HEK293 (cell line): ENCODE results near the gene RTCB.

ENCODE experiments used
- CTCF ChIA-PET: fragments of 350-600 bp; formaldehyde crosslinking; extraction: SDS; loops from one replicate; lab custom pipeline; 2021; ENCODE audit warnings: antibody characterized with exemption; lab: Yijun Ruan, JAX
- POLR2A ChIA-PET: fragments of 300-600 bp; formaldehyde crosslinking; extraction: SDS; loops from one replicate; lab custom pipeline; 2020; ENCODE audit warnings: antibody characterized with exemption, inconsistent platforms; lab: Yijun Ruan, JAX
- H3K27ac ChIP-seq: fragments of 200-500 bp; sonication (Bioruptor generic); 2 replicates; pipeline ENCODE4 v1.5.1; 2014; ENCODE audit warnings: low read depth, low read length, control low read depth, inconsistent platforms; ENCODE audit errors: extremely low read depth
- H3K36me3 ChIP-seq, 2 experiments: fragments of 200-500 bp in 1 of 2; sonication (Bioruptor generic) in 1 of 2; 1 replicate in 1 of 2; 2 replicates in 1 of 2; pipeline ENCODE4 v1.5.1; 2014 to 2017; ENCODE audit warnings: inconsistent platforms in 2 of 2, low read length in 2 of 2; ENCODE audit not compliant: control insufficient read depth in 2 of 2, insufficient read depth in 1 of 2
- H3K4me1 ChIP-seq: fragments of 200-500 bp; sonication (Bioruptor generic); 2 replicates; pipeline ENCODE4 v1.5.1; 2014; ENCODE audit warnings: mild to moderate bottlenecking, low read length, inconsistent platforms; ENCODE audit not compliant: control insufficient read depth, insufficient read depth
- H3K4me3 ChIP-seq: 2 replicates; pipeline ENCODE4 v1.5.1; 2011; ENCODE audit warnings: low read depth, mild to moderate bottlenecking, control low read depth, low read length, moderate library complexity
- H3K9me3 ChIP-seq: fragments of 200-500 bp; sonication (Bioruptor generic); 2 replicates; pipeline ENCODE4 v1.5.1; 2014; ENCODE audit warnings: low read depth, low read length, inconsistent platforms; ENCODE audit not compliant: control insufficient read depth, insufficient read depth
- GLIS1 ChIP-seq: fragments of 450-650 bp; formaldehyde crosslinking; IDR thresholded peaks from 2 replicates; pipeline ENCODE4 v1.5.1; 2016; ENCODE audit warnings: missing biosample characterization, missing genetic modification characterization
- GLIS2 ChIP-seq: fragments of 450-650 bp; formaldehyde crosslinking; IDR thresholded peaks from 2 replicates; pipeline ENCODE4 v1.5.1; 2016; ENCODE audit warnings: missing biosample characterization, missing genetic modification characterization
- KLF17 ChIP-seq: fragments of 450-650 bp; formaldehyde crosslinking; IDR thresholded peaks from 2 replicates; pipeline ENCODE4 v1.5.1; 2016; ENCODE audit warnings: missing biosample characterization, missing genetic modification characterization
- OSR2 ChIP-seq: fragments of 450-650 bp; formaldehyde crosslinking; IDR thresholded peaks from 2 replicates; pipeline ENCODE4 v1.5.1; 2016; ENCODE audit warnings: missing biosample characterization, missing genetic modification characterization
- SCRT2 ChIP-seq: fragments of 450-650 bp; formaldehyde crosslinking; IDR thresholded peaks from 2 replicates; pipeline ENCODE4 v1.5.1; 2016; ENCODE audit warnings: missing biosample characterization, missing genetic modification characterization
- SP3 ChIP-seq: fragments of 450-650 bp; formaldehyde crosslinking; IDR thresholded peaks from 2 replicates; pipeline ENCODE4 v1.5.1; 2016; ENCODE audit warnings: missing biosample characterization, missing genetic modification characterization
- TCF7L2 ChIP-seq: IDR thresholded peaks from 2 replicates; pipeline ENCODE4 v1.6.1; 2011; ENCODE audit warnings: low read depth, mild to moderate bottlenecking, inconsistent platforms, low read length, moderate library complexity, borderline replicate concordance
- WT1 ChIP-seq: fragments of 450-650 bp; formaldehyde crosslinking; IDR thresholded peaks from 2 replicates; pipeline ENCODE4 v1.5.1; 2016; ENCODE audit warnings: missing biosample characterization, missing genetic modification characterization
- ZBTB17 ChIP-seq: fragments of 450-650 bp; formaldehyde crosslinking; IDR thresholded peaks from 2 replicates; pipeline ENCODE4 v1.5.1; 2016; ENCODE audit warnings: missing biosample characterization, missing genetic modification characterization
- ZBTB26 ChIP-seq: fragments of 450-650 bp; formaldehyde crosslinking; optimal IDR thresholded peaks from 2 replicates; pipeline ENCODE3; 2016; ENCODE audit warnings: missing biosample characterization, mild to moderate bottlenecking, missing genetic modification characterization
- ZNF335 ChIP-seq: fragments of 450-650 bp; formaldehyde crosslinking; conservative IDR thresholded peaks from 2 replicates; pipeline ENCODE4 v1.5.1; 2016; ENCODE audit warnings: missing biosample characterization, missing genetic modification characterization
- ZNF341 ChIP-seq: fragments of 450-650 bp; formaldehyde crosslinking; IDR thresholded peaks from 2 replicates; pipeline ENCODE4; 2016; ENCODE audit warnings: low read depth, missing biosample characterization, missing genetic modification characterization
- ZNF394 ChIP-seq: fragments of 450-650 bp; formaldehyde crosslinking; IDR thresholded peaks from 2 replicates; pipeline ENCODE4 v1.5.1; 2016; ENCODE audit warnings: missing biosample characterization, missing genetic modification characterization, mild to moderate bottlenecking, moderate library complexity, borderline replicate concordance
- ZNF416 ChIP-seq: fragments of 450-650 bp; formaldehyde crosslinking; IDR thresholded peaks from 2 replicates; pipeline ENCODE4 v1.5.1; 2016; ENCODE audit warnings: missing biosample characterization, missing genetic modification characterization
- ZNF600 ChIP-seq: fragments of 450-650 bp; formaldehyde crosslinking; IDR thresholded peaks from 2 replicates; pipeline ENCODE4 v1.5.1; 2016; ENCODE audit warnings: missing biosample characterization, missing genetic modification characterization
- ZNF660 ChIP-seq: fragments of 450-650 bp; IDR thresholded peaks from 2 replicates; pipeline ENCODE4 v1.5.1; 2018; ENCODE audit warnings: missing biosample characterization, mild to moderate bottlenecking, missing genetic modification characterization
- ZXDB ChIP-seq: fragments of 450-650 bp; formaldehyde crosslinking; IDR thresholded peaks from 2 replicates; pipeline ENCODE4 v1.5.1; 2016; ENCODE audit warnings: missing biosample characterization, missing genetic modification characterization
- TF ChIP-seq, protein P1 (sequence below): fragments of 450-650 bp; formaldehyde crosslinking; IDR thresholded peaks from 2 replicates; pipeline ENCODE4 v1.5.1; 2016; ENCODE audit warnings: missing biosample characterization, missing genetic modification characterization
- TF ChIP-seq, protein P2 (sequence below): fragments of 450-650 bp; formaldehyde crosslinking; IDR thresholded peaks from 2 replicates; pipeline ENCODE4 v1.5.1; 2016; ENCODE audit warnings: missing biosample characterization, missing genetic modification characterization
- TF ChIP-seq, protein P3 (sequence below): fragments of 450-650 bp; formaldehyde crosslinking; IDR thresholded peaks from 2 replicates; pipeline ENCODE4 v1.5.1; 2016; ENCODE audit warnings: missing biosample characterization, missing genetic modification characterization
- TF ChIP-seq, protein P4 (sequence below): fragments of 450-650 bp; formaldehyde crosslinking; IDR thresholded peaks from 2 replicates; pipeline ENCODE4 v1.5.1; 2016; ENCODE audit warnings: missing biosample characterization, missing genetic modification characterization

Gene RTCB

DNA sequence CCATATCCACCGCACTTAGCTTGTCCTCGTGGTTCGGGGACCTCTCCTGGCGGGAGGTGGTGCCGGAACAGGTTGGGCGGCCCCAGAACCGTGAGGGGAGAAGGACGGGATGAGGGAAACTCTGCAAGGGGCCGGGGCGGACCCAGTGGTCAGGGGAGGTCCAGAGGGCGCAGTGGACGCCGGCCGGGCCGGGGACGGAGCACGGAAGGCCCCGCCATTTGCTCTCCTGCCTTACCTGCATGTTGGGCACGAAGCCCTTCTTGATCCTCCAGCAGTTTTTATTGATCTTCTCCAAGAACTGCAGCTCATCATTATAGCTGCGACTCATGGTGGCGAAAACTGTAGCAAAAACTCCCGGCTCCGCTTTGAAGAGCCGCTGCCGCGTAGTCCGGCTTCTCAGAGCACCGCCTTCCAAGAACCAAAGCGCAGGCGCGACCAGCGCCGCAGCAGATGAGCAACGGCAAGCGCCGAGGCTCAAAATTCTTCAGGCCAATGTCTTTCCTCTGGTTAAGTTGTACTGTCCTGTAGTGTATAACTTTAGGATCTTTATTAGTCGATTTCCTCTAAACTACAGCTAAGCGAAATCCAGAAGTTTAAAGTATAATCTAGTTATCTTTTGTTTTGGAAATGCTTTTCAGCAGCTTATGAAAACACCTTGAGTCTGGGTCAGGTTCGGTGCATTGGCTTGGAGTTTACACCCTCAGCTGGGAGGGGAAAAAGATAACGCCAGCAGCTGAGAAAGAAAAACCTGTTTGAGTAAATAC lies at the start of gene RTCB:
Gene RTCB (minus strand): TSS at position 419 of the 764 bp plus-strand sequence. CDS start 91 bp downstream, at position 328.
- H3K27ac ChIP-seq = peak within 1 kb of the TSS; percentile 40; the same call in 1 of the 2 replicates
- peak within 1 kb of the TSS; percentile 89 for H3K4me3 ChIP-seq
- CTCF ChIA-PET = interaction anchor here (0.5 to 3.5 kb wide), 17 partner anchors 11 to 589 kb away, joined by 3 to 19 read pairs (median 4); partner anchors contain the start of gene BPIFC
- TF ChIP-seq GLIS2 (tag by site-specific recombination) (peak; percentile 85), ZNF600 (peak; percentile 10; the same call in 1 of the 2 replicates), ZNF416 (tag by site-specific recombination) (no peak), GLIS1 (tag by site-specific recombination) (peak; percentile 81), OSR2 (tag by site-specific recombination) (no peak), ZNF394 (tag by site-specific recombination) (0 out of 2 replicates have a peak, but pooled peaks have one; percentile 21), TCF7L2 (peak; percentile 97), KLF17 (tag by site-specific recombination) (no peak), SCRT2 (tag by site-specific recombination) (peak; percentile 50), ZBTB17 (tag by site-specific recombination) (0 out of 2 replicates have a peak, but pooled peaks have one; percentile 37), WT1 (tag by site-specific recombination) (no peak), ZNF660 (tag by site-specific recombination) (0 out of 2 replicates have a peak, but pooled peaks have one; percentile 51), ZNF341 (peak; percentile 45), ZBTB26 (tag by site-specific recombination) (peak; percentile 15), SP3 (tag by site-specific recombination) (peak; percentile 60), ZXDB (tag by site-specific recombination) (0 out of 2 replicates have a peak, but pooled peaks have one; percentile 31), ZNF335 (tag by site-specific recombination) (peak; percentile 84)
- TF ChIP-seq, protein P1, sequence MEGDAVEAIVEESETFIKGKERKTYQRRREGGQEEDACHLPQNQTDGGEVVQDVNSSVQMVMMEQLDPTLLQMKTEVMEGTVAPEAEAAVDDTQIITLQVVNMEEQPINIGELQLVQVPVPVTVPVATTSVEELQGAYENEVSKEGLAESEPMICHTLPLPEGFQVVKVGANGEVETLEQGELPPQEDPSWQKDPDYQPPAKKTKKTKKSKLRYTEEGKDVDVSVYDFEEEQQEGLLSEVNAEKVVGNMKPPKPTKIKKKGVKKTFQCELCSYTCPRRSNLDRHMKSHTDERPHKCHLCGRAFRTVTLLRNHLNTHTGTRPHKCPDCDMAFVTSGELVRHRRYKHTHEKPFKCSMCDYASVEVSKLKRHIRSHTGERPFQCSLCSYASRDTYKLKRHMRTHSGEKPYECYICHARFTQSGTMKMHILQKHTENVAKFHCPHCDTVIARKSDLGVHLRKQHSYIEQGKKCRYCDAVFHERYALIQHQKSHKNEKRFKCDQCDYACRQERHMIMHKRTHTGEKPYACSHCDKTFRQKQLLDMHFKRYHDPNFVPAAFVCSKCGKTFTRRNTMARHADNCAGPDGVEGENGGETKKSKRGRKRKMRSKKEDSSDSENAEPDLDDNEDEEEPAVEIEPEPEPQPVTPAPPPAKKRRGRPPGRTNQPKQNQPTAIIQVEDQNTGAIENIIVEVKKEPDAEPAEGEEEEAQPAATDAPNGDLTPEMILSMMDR (tag by site-specific recombination) = peak; percentile 16; the same call in 1 of the 2 replicates
- TF ChIP-seq, protein P2, sequence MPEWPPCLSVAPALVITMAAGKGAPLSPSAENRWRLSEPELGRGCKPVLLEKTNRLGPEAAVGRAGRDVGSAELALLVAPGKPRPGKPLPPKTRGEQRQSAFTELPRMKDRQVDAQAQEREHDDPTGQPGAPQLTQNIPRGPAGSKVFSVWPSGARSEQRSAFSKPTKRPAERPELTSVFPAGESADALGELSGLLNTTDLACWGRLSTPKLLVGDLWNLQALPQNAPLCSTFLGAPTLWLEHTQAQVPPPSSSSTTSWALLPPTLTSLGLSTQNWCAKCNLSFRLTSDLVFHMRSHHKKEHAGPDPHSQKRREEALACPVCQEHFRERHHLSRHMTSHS (tag by site-specific recombination) = no peak
- TF ChIP-seq, protein P3, sequence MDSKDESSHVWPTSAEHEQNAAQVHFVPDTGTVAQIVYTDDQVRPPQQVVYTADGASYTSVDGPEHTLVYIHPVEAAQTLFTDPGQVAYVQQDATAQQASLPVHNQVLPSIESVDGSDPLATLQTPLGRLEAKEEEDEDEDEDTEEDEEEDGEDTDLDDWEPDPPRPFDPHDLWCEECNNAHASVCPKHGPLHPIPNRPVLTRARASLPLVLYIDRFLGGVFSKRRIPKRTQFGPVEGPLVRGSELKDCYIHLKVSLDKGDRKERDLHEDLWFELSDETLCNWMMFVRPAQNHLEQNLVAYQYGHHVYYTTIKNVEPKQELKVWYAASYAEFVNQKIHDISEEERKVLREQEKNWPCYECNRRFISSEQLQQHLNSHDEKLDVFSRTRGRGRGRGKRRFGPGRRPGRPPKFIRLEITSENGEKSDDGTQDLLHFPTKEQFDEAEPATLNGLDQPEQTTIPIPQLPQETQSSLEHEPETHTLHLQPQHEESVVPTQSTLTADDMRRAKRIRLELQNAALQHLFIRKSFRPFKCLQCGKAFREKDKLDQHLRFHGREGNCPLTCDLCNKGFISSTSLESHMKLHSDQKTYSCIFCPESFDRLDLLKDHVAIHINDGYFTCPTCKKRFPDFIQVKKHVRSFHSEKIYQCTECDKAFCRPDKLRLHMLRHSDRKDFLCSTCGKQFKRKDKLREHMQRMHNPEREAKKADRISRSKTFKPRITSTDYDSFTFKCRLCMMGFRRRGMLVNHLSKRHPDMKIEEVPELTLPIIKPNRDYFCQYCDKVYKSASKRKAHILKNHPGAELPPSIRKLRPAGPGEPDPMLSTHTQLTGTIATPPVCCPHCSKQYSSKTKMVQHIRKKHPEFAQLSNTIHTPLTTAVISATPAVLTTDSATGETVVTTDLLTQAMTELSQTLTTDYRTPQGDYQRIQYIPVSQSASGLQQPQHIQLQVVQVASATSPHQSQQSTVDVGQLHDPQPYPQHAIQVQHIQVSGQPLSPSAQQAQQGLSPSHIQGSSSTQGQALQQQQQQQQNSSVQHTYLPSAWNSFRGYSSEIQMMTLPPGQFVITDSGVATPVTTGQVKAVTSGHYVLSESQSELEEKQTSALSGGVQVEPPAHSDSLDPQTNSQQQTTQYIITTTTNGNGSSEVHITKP (tag by site-specific recombination) = peak; percentile 91
- TF ChIP-seq, protein P4, sequence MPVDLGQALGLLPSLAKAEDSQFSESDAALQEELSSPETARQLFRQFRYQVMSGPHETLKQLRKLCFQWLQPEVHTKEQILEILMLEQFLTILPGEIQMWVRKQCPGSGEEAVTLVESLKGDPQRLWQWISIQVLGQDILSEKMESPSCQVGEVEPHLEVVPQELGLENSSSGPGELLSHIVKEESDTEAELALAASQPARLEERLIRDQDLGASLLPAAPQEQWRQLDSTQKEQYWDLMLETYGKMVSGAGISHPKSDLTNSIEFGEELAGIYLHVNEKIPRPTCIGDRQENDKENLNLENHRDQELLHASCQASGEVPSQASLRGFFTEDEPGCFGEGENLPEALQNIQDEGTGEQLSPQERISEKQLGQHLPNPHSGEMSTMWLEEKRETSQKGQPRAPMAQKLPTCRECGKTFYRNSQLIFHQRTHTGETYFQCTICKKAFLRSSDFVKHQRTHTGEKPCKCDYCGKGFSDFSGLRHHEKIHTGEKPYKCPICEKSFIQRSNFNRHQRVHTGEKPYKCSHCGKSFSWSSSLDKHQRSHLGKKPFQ (tag by site-specific recombination) = no peak

More for the DNA sequence above, at the start of gene RTCB:
- Histone ChIP-seq H3K4me1 (no peaks in the 10 kb centered on the region; the same call in 1 of the 2 replicates), H3K9me3 (no peaks in the 10 kb centered on the region), H3K36me3 (peaks cover 26 to 27% of the 10 kb centered on the region in 2 experiments)
- POLR2A ChIA-PET = interaction anchor here (0.5 to 2.4 kb wide), 9 partner anchors 9 to 844 kb away, joined by 3 to 12 read pairs (median 3); partner anchors contain the start of genes BPIFC and FBXO7
